Measurements from ENCODE around the gene RTP3. TPM values are rescaled to one million over a fixed set of nuclear protein-coding genes. Genes with fewer than 3 reads are reported as not detected.

Gene RTP3
- total RNA-seq, 4 donors from 2014 or later: not detected

GRCh38 chr3:46524008-46524407, 26.2 kb downstream of the RTP3 start:
- intact Hi-C loops (cut with DNase I; ENCODE audit: low total_unique reads): no loop called here
- peak in 1 of 2 donors; percentile 60 for DNase-seq (ENCODE audit: low spot score in 2 of 2)
- TF ChIP-seq POLR2A (IDR thresholded peaks at IDR 0.05) (no peak), CTCF (IDR thresholded peaks at IDR 0.05) (no peak)
- WGBS, 2 donors: 74 to 81% methylated on average over 3 of the region's 3 CpGs
- no peak overlapping the region for H3K4me3 ChIP-seq (ENCODE audit: low read depth, poor library complexity, severe bottlenecking)

- DNase-seq (ENCODE audit: low spot score in 2 of 2): no peak
- intact Hi-C loops (cut with DNase I; ENCODE audit: low total_unique reads): no loop called here
- TF ChIP-seq CTCF (IDR thresholded peaks at IDR 0.05) (no peak), POLR2A (IDR thresholded peaks at IDR 0.05) (no peak)
- WGBS, 2 donors: 92 to 95% methylated on average over 3 of the region's 3 CpGs
- H3K4me3 ChIP-seq (ENCODE audit: low read depth, poor library complexity, severe bottlenecking): no peak overlapping the region
Measured at GRCh38 chr3:46524832-46525231, 27.1 kb downstream of the RTP3 start.

- DNase-seq (ENCODE audit: low spot score in 2 of 2): peak in 1 of 2 donors; percentile 21
- intact Hi-C loops (cut with DNase I; ENCODE audit: low total_unique reads): no loop called here
- WGBS, 2 donors: 98% methylated on average over 5 of the region's 5 CpGs
- no peak for TF ChIP-seq POLR2A (IDR thresholded peaks at IDR 0.05)
- no peak for TF ChIP-seq CTCF (IDR thresholded peaks at IDR 0.05)
- no peak overlapping the region for H3K4me3 ChIP-seq (ENCODE audit: low read depth, poor library complexity, severe bottlenecking)
Measured at GRCh38 chr3:46527239-46527638, 29.5 kb downstream of the RTP3 start.

DNA sequence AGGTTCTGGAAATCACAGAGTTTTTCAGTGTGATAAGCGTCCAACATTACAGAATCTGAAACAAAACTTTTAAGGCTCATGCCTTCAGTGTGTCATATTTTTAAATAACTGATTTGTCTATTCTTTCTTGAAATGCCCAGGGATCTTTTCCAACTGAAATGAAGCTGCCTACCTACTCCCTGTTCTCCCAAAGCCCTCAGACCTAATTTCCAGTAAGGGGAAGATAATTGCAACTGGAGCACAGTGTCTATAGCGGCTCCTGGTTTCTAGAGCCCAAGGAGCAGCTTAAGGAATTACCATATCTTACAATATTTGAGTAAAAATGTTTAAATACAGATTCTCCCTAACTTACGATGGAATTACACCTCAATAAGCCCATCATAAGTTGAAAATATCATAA, 35.3 kb downstream of the RTP3 start:
- DNase-seq (ENCODE audit: low spot score in 2 of 2): no peak
- intact Hi-C loops (cut with DNase I; ENCODE audit: low total_unique reads): no loop called here
- WGBS, 2 donors: 88 to 90% methylated on average over 3 of the region's 3 CpGs
- no peak overlapping the region for H3K4me3 ChIP-seq (ENCODE audit: low read depth, poor library complexity, severe bottlenecking)
- TF ChIP-seq POLR2A (IDR thresholded peaks at IDR 0.05): no peak
- no peak for TF ChIP-seq CTCF (IDR thresholded peaks at IDR 0.05)

GRCh38 chr3:46535746-46536145, 38.0 kb downstream of the RTP3 start:
- 97% methylated on average over 5 of the region's 5 CpGs for WGBS, 2 donors
- intact Hi-C loops (cut with DNase I; ENCODE audit: low total_unique reads): no loop called here
- no peak overlapping the region for H3K4me3 ChIP-seq (ENCODE audit: low read depth, poor library complexity, severe bottlenecking)
- TF ChIP-seq CTCF (IDR thresholded peaks at IDR 0.05) (no peak), POLR2A (IDR thresholded peaks at IDR 0.05) (no peak)
- DNase-seq (ENCODE audit: low spot score in 2 of 2): no peak

DNA sequence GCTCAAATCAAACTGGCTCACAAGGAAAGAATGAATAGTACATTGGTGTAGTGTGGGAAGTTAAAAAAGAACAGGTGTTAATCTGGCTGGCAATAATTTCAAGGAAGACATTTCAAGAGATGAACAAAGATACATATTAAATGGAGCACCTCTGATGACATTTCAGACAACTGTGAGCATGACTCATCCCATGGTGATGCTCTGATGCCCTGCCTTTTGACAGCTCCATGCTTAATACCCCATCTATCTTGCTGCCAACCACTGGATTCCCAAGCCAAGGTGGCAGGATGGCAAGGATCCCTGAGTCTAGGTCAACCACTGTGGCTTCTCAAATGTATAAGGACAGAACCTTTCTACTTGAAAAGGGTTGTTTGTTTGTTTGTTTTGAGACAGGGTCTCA, 39.0 kb downstream of the RTP3 start:
- TF ChIP-seq CTCF (IDR thresholded peaks at IDR 0.05): no peak
- no peak for TF ChIP-seq POLR2A (IDR thresholded peaks at IDR 0.05)
- intact Hi-C loops (cut with DNase I; ENCODE audit: low total_unique reads): no loop called here
- DNase-seq (ENCODE audit: low spot score in 2 of 2): no peak
- no peak overlapping the region for H3K4me3 ChIP-seq (ENCODE audit: low read depth, poor library complexity, severe bottlenecking)
